Measurements from ENCODE around the gene PACRG. TPM values are rescaled to one million over a fixed set of nuclear protein-coding genes. Genes with fewer than 3 reads are reported as not detected.

Gene PACRG
- total RNA-seq, 2 donors from 2014 or later: 2.9 to 63.8 TPM

GRCh38 chr6:162728706-162729105, 932 bp downstream of the PACRG start:
- Histone ChIP-seq H3K27ac (no peak overlapping the region), H3K9me3 (no peaks in the 10 kb centered on the region), H3K27me3 (replicated peaks; ENCODE audit: insufficient read depth) (no peaks in the 10 kb centered on the region), H3K4me1 (replicated peaks) (no peaks in the 10 kb centered on the region), H3K4me3 (no peak overlapping the region), H3K36me3 (no peaks in the 10 kb centered on the region)
- intact Hi-C loops (cut with DNase I): loop anchor here (10.0 kb wide), 1 partner anchor 104 kb away; no protein-coding TSS in a partner anchor
- DNase-seq (ENCODE audit: low spot score): no peak
- WGBS: 89% methylated on average over 1 of the region's 1 CpG
- TF ChIP-seq POLR2AphosphoS5 (IDR thresholded peaks at IDR 0.05) (no peak), CTCF (IDR thresholded peaks at IDR 0.05) (no peak), POLR2A (IDR thresholded peaks at IDR 0.05) (no peak)

- Histone ChIP-seq H3K27ac (no peak overlapping the region), H3K4me1 (replicated peaks) (no peaks in the 10 kb centered on the region), H3K27me3 (replicated peaks; ENCODE audit: insufficient read depth) (no peaks in the 10 kb centered on the region), H3K9me3 (no peaks in the 10 kb centered on the region), H3K4me3 (no peak overlapping the region), H3K36me3 (no peaks in the 10 kb centered on the region)
- intact Hi-C loops (cut with DNase I): loop anchor here (10.0 kb wide), 1 partner anchor 1316 kb away; no protein-coding TSS in a partner anchor
- 100% methylated on average over 1 of the region's 1 CpG for WGBS
- DNase-seq (ENCODE audit: low spot score): no peak
- no peak for TF ChIP-seq POLR2A (IDR thresholded peaks at IDR 0.05)
- TF ChIP-seq CTCF (IDR thresholded peaks at IDR 0.05): no peak
- no peak for TF ChIP-seq POLR2AphosphoS5 (IDR thresholded peaks at IDR 0.05)
Measured at GRCh38 chr6:162730502-162730901, 2.7 kb downstream of the PACRG start.

GRCh38 chr6:162733489-162733888, 5.7 kb downstream of the PACRG start:
- Histone ChIP-seq H3K9me3 (no peaks in the 10 kb centered on the region), H3K4me3 (no peak overlapping the region), H3K4me1 (replicated peaks) (no peaks in the 10 kb centered on the region), H3K27ac (no peak overlapping the region), H3K27me3 (replicated peaks; ENCODE audit: insufficient read depth) (no peaks in the 10 kb centered on the region), H3K36me3 (no peaks in the 10 kb centered on the region)
- TF ChIP-seq POLR2AphosphoS5 (IDR thresholded peaks at IDR 0.05) (no peak), CTCF (IDR thresholded peaks at IDR 0.05) (no peak), POLR2A (IDR thresholded peaks at IDR 0.05) (no peak)
- WGBS: 86% methylated on average over 4 of the region's 4 CpGs
- intact Hi-C loops (cut with DNase I): loop anchor here (10.0 kb wide), 1 partner anchor 1319 kb away; no protein-coding TSS in a partner anchor
- no peak for DNase-seq (ENCODE audit: low spot score)

GRCh38 chr6:162736961-162737360, 9.2 kb downstream of the PACRG start:
- no peak for DNase-seq (ENCODE audit: low spot score)
- 20% methylated on average over 1 of the region's 1 CpG for WGBS
- Histone ChIP-seq H3K4me3 (no peak overlapping the region), H3K9me3 (no peaks in the 10 kb centered on the region), H3K27ac (no peak overlapping the region), H3K36me3 (no peaks in the 10 kb centered on the region), H3K4me1 (replicated peaks) (no peaks in the 10 kb centered on the region), H3K27me3 (replicated peaks; ENCODE audit: insufficient read depth) (no peaks in the 10 kb centered on the region)
- intact Hi-C loops (cut with DNase I): loop anchor here (10.0 kb wide), 1 partner anchor 1322 kb away; no protein-coding TSS in a partner anchor
- TF ChIP-seq POLR2AphosphoS5 (IDR thresholded peaks at IDR 0.05): no peak
- peak in 1 of 4 experiments; percentile 20 for TF ChIP-seq CTCF (IDR thresholded peaks at IDR 0.05)

GRCh38 chr6:162750776-162751175, 23.0 kb downstream of the PACRG start:
- TF ChIP-seq POLR2A (IDR thresholded peaks at IDR 0.05): no peak
- no peak for TF ChIP-seq CTCF (IDR thresholded peaks at IDR 0.05)
- no peak for TF ChIP-seq POLR2AphosphoS5 (IDR thresholded peaks at IDR 0.05)
- Histone ChIP-seq H3K4me1 (replicated peaks) (no peaks in the 10 kb centered on the region), H3K27ac (no peak overlapping the region), H3K4me3 (no peak overlapping the region), H3K36me3 (no peaks in the 10 kb centered on the region), H3K9me3 (no peaks in the 10 kb centered on the region), H3K27me3 (replicated peaks; ENCODE audit: insufficient read depth) (no peaks in the 10 kb centered on the region)
- intact Hi-C loops (cut with DNase I): no loop called here
- WGBS: 53% methylated on average over 3 of the region's 3 CpGs
- DNase-seq (ENCODE audit: low spot score): no peak

All from prostate gland (tissue), 2 donors.